HepG2 (cell line): ENCODE data around the gene SPTAN1. TPM values are rescaled to one million over a fixed set of nuclear protein-coding genes. Genes with fewer than 3 reads are reported as not detected.

Experiments used
- ATAC-seq: fragments of 200-7000 bp; cut with Tn5 transposase; 3 replicates; pipeline ENCODE4 v1.9.1; 2020; ENCODE audit warnings: mild to moderate bottlenecking, moderate library complexity
- BruUV-seq: library from RNA; stranded (reverse); fragments of 400-500 nt; replicated peaks from 2 replicates; lab custom pipeline; 2021; lab: Mats Ljungman, UMichigan
- CTCF ChIA-PET: fragments of 300-600 bp; formaldehyde crosslinking; extraction: SDS; loops from one replicate; lab custom pipeline; 2021; ENCODE audit warnings: low total read pairs, inconsistent platforms, low intra/inter-chr PET ratio; lab: Yijun Ruan, JAX
- POLR2A ChIA-PET: fragments of 350-600 bp; sonication (Branson Sonifier 250); formaldehyde crosslinking; loops from one replicate; lab custom pipeline; 2020; ENCODE audit warnings: antibody characterized with exemption, inconsistent platforms; lab: Yijun Ruan, JAX
- DNase-seq: peaks from one replicate; pipeline ENCODE4 v3.0.0-alpha.2; 2015; ENCODE audit warnings: low spot score
- FAIRE-seq: peaks from 3 replicates; lab custom pipeline; 2011; peaks lifted over from hg19 to GRCh38; lab: Jason Lieb, UNC
- H2AFZ ChIP-seq: one replicate; pipeline ENCODE4 v1.6.1; 2011; ENCODE audit warnings: low read length, inconsistent platforms
- H3K27ac ChIP-seq: fragments of 300-600 bp; 3 replicates; pipeline ENCODE4 v1.8.0; 2011; ENCODE audit warnings: mixed run types, mild to moderate bottlenecking, mixed read lengths, low read length, inconsistent platforms; ENCODE audit not compliant: insufficient read depth; ENCODE audit errors: extremely low read length
- H3K27me3 ChIP-seq, 2 experiments: fragments of 200-600 bp in 1 of 2; 2 replicates in 1 of 2; 3 replicates in 1 of 2; pipeline versions ENCODE4 v1.6.0 to v1.8.0; 2011; ENCODE audit warnings: low read length in 2 of 2, mild to moderate bottlenecking in 2 of 2, moderate library complexity in 2 of 2, inconsistent platforms in 1 of 2; ENCODE audit not compliant: insufficient read depth in 2 of 2, control insufficient read depth in 1 of 2
- H3K36me3 ChIP-seq, 2 experiments: fragments of 200-600 bp in 1 of 2; replicated peaks in 1 of 2; 2 replicates in 1 of 2; 3 replicates in 1 of 2; pipeline versions ENCODE4 v1.5.1 to v1.8.0; 2011; ENCODE audit warnings: low read length in 2 of 2, inconsistent platforms in 1 of 2; ENCODE audit not compliant: insufficient read depth in 2 of 2, control insufficient read depth in 1 of 2
- H3K4me1 ChIP-seq: 2 replicates; pipeline ENCODE4 v1.5.1; 2012; ENCODE audit warnings: low read length, inconsistent platforms; ENCODE audit not compliant: insufficient read depth
- H3K4me2 ChIP-seq: 2 replicates; pipeline ENCODE4 v1.6.0; 2011; ENCODE audit warnings: low read depth, low read length, inconsistent platforms
- H3K4me3 ChIP-seq, 3 experiments: fragments of 200-600 bp in 1 of 3; sonication (generic), shearing (Covaris generic) in 1 of 3; replicated peaks in 1 of 3; 2 replicates each; pipeline ENCODE4 v1.5.1; 2011 to 2016; ENCODE audit warnings: low read length in 3 of 3, inconsistent platforms in 2 of 3, low read depth in 2 of 3, mild to moderate bottlenecking in 2 of 3, control low read depth in 1 of 3, mixed read lengths in 1 of 3; ENCODE audit not compliant: insufficient read depth in 1 of 3
- H3K79me2 ChIP-seq: one replicate; pipeline ENCODE4 v1.6.1; 2011; ENCODE audit warnings: low read length, inconsistent platforms; ENCODE audit not compliant: insufficient read depth
- H3K9ac ChIP-seq: 2 replicates; pipeline ENCODE4 v1.6.0; 2011; ENCODE audit warnings: mild to moderate bottlenecking, low read depth, low read length, inconsistent platforms; ENCODE audit not compliant: insufficient read depth
- H3K9me3 ChIP-seq: 2 replicates; pipeline ENCODE4 v1.5.1; 2012; ENCODE audit warnings: mild to moderate bottlenecking, low read length
- H4K20me1 ChIP-seq: 2 replicates; pipeline ENCODE4 v1.6.0; 2011; ENCODE audit warnings: inconsistent platforms, mild to moderate bottlenecking, low read length, moderate library complexity; ENCODE audit not compliant: insufficient read depth
- CTCF ChIP-seq: sonication (generic); formaldehyde crosslinking; IDR thresholded peaks from 2 replicates; pipeline ENCODE4 v1.5.0; 2020; ENCODE audit warnings: mild to moderate bottlenecking, missing genetic modification reagents, moderate library complexity
- PBX2 ChIP-seq: IDR thresholded peaks from 2 replicates; pipeline ENCODE4 v1.6.1; 2016; ENCODE audit warnings: control low read depth
- SNAI1 ChIP-seq: sonication (generic); formaldehyde crosslinking; IDR thresholded peaks from 2 replicates; pipeline ENCODE4 v1.5.0; 2020; ENCODE audit warnings: mild to moderate bottlenecking, missing genetic modification reagents, borderline replicate concordance
- ZNF644 ChIP-seq: IDR thresholded peaks from 2 replicates; pipeline ENCODE4 v1.6.1; 2016; ENCODE audit warnings: low read depth
- ZNF652 ChIP-seq: IDR thresholded peaks from 2 replicates; pipeline ENCODE4 v1.6.1; 2016; ENCODE audit warnings: low read depth, borderline replicate concordance
- ZNF737 ChIP-seq: sonication (generic); formaldehyde crosslinking; IDR thresholded peaks from 2 replicates; pipeline ENCODE4 v1.5.0; 2020; ENCODE audit warnings: missing genetic modification reagents, mild to moderate bottlenecking, borderline replicate concordance
- WGBS: methylation state at CpG from one replicate; pipeline ENCODE4 v1.1.6; 2017; ENCODE audit warnings: low lambda C conversion rate; 5-methylcytosine and 5-hydroxymethylcytosine counted together
- in situ Hi-C: cut with HindIII; loops from 2 replicates; pipeline ENCODE4 v1.10.0; 2017; ENCODE audit warnings: low pct_unique_long_range_greater_than_20kb; ENCODE audit not compliant: extremely low pct_ligation_motif_present
- intact Hi-C: fragments of 100-400 bp; cut with micrococcal nuclease; formaldehyde crosslinking; loops from one replicate; pipeline ENCODE4 v1.10.0; 2022; ENCODE audit not compliant: unreplicated experiment
- polyA plus RNA-seq, 8 experiments: library from polyadenylated mRNA; depleted of rRNA in 3 of 8; stranded (reverse) in 7 of 8; unstranded in 1 of 8; fragments of >200 nt; fragmentation: Illumina TruSeq in 4 of 8; extraction: Trizol in 4 of 8; gene quantifications; 2 replicates each; pipeline versions ENCODE4 v1.2.1 to v1.2.3, GENCODE V29; 2011 to 2016; ENCODE audit warnings: low read depth in 4 of 8, missing spikeins in 1 of 8, mixed read lengths in 1 of 8; ENCODE audit not compliant: insufficient read depth in 1 of 8
- total RNA-seq, 5 experiments: library from RNA; depleted of rRNA; stranded (reverse); fragments of >200 nt; fragmentation: Illumina TruSeq; extraction: Trizol; gene quantifications; 2 replicates each; pipeline ENCODE4 v1.2.3, GENCODE V29; 2016; ENCODE audit warnings: low read depth in 1 of 5

The SPTAN1 gene
- total and polyA plus RNA-seq, 2 of the 13 experiments (the other 11 are each of a cell fraction or from before 2014, with no cell fraction given) = 106 to 111 TPM

GRCh38 chr9:128619127-128619526 lies 66.7 kb downstream of the SPTAN1 start (continued):
- no peak for TF ChIP-seq SNAI1 (CRISPR knock-in tag)

- no TSS peak for BruUV-seq
- Histone ChIP-seq H3K4me3 (no peak overlapping the region), H3K79me2 (no peaks in the 10 kb centered on the region), H3K27ac (no peak overlapping the region), H3K36me3 (peaks cover 33 to 69% of the 10 kb centered on the region in 2 experiments), H2AFZ (no peak overlapping the region), H3K27me3 (no peaks in the 10 kb centered on the region), H3K9ac (no peak overlapping the region), H3K9me3 (no peaks in the 10 kb centered on the region), H3K4me1 (no peaks in the 10 kb centered on the region), H3K4me2 (no peak overlapping the region), H4K20me1 (no peaks in the 10 kb centered on the region)
- ChIA-PET POLR2A (no interaction called here), CTCF (no interaction called here)
- in situ Hi-C loops (no loop called here), intact Hi-C loops (no loop called here)
- no peak for TF ChIP-seq ZNF644 (CRISPR knock-in tag)
- TF ChIP-seq PBX2 (CRISPR knock-in tag) = no peak
- no peak for TF ChIP-seq ZNF737
- no peak for TF ChIP-seq ZNF652 (CRISPR knock-in tag)
- no peak for TF ChIP-seq CTCF
- no peak for DNase-seq
- WGBS = 100% methylated on average over 5 of the region's 5 CpGs
- ATAC-seq = no peak
- no peak for FAIRE-seq
These were observed 67.4 kb downstream of the SPTAN1 start for GRCh38 chr9:128619779-128620178.
